Mucosa of gallbladder (tissue), 1 donor: ENCODE measurements around the gene EIF4G1. TPM values are rescaled to one million over a fixed set of nuclear protein-coding genes. Genes with fewer than 3 reads are reported as not detected.
A peak's percentile ranks its signal among the peaks of the same experiment; 100 is the strongest.

Experiments
- DNase-seq: peaks from one replicate; pipeline ENCODE4 v3.0.0-alpha.2; 2020; ENCODE audit warnings: low spot score
- total RNA-seq: library from RNA; stranded (reverse); gene quantifications from one replicate; pipeline ENCODE4 v1.2.1, GENCODE V29; 2021
- donor health status: DM: no; HTN: no; CAD: no.

EIF4G1 gene
- total RNA-seq, 1 donor from 2014 or later: 330 TPM

- DNase-seq: peak; percentile 94
Observed at GRCh38 chr3:184352149-184352785, 37.9 kb downstream of the EIF4G1 start.

- DNase-seq: no peak
Observed at GRCh38 chr3:184352897-184353545, 38.6 kb downstream of the EIF4G1 start.

- no peak for DNase-seq
Observed at GRCh38 chr3:184353546-184353941, 39.1 kb downstream of the EIF4G1 start.

GRCh38 chr3:184354121-184354728 is 39.8 kb downstream of the EIF4G1 start:
- DNase-seq: no peak

GRCh38 chr3:184354754-184355153 is 40.3 kb downstream of the EIF4G1 start:
- no peak for DNase-seq

- DNase-seq: no peak
Observed at GRCh38 chr3:184355261-184356040, 41.0 kb downstream of the EIF4G1 start.

GRCh38 chr3:184357248-184358123 is 43.1 kb downstream of the EIF4G1 start:
- no peak for DNase-seq

- no peak for DNase-seq
Observed at GRCh38 chr3:184358124-184358767, 43.8 kb downstream of the EIF4G1 start.

GRCh38 chr3:184358921-184359350 is 44.5 kb downstream of the EIF4G1 start:
- DNase-seq: no peak

GRCh38 chr3:184359610-184360009 is 45.2 kb downstream of the EIF4G1 start:
- DNase-seq: no peak

- no peak for DNase-seq
Observed at GRCh38 chr3:184360070-184360928, 45.9 kb downstream of the EIF4G1 start.

GRCh38 chr3:184360929-184361531 is 46.6 kb downstream of the EIF4G1 start:
- no peak for DNase-seq

- no peak for DNase-seq
Observed at GRCh38 chr3:184361532-184361931, 47.1 kb downstream of the EIF4G1 start, which contains the start of the genes CLCN2 and POLR2H. Gene CLCN2 (minus strand): TSS chr3:184361605. CDS start chr3:184361479, 126 bp downstream. Gene POLR2H (plus strand): TSS chr3:184361710. CDS start chr3:184363493, 1,783 bp downstream.

- peak; percentile 76 for DNase-seq
Observed at GRCh38 chr3:184361932-184362667, 47.7 kb downstream of the EIF4G1 start.

- peak; percentile 97 for DNase-seq
Observed at GRCh38 chr3:184362668-184363546, 48.5 kb downstream of the EIF4G1 start.

- DNase-seq: no peak
Observed at GRCh38 chr3:184366619-184367289, 52.3 kb downstream of the EIF4G1 start.

- no peak for DNase-seq
Observed at GRCh38 chr3:184368116-184368515, 53.7 kb downstream of the EIF4G1 start.
